ENCODE results near the gene CACNA1S.

The CACNA1S gene

DNA sequence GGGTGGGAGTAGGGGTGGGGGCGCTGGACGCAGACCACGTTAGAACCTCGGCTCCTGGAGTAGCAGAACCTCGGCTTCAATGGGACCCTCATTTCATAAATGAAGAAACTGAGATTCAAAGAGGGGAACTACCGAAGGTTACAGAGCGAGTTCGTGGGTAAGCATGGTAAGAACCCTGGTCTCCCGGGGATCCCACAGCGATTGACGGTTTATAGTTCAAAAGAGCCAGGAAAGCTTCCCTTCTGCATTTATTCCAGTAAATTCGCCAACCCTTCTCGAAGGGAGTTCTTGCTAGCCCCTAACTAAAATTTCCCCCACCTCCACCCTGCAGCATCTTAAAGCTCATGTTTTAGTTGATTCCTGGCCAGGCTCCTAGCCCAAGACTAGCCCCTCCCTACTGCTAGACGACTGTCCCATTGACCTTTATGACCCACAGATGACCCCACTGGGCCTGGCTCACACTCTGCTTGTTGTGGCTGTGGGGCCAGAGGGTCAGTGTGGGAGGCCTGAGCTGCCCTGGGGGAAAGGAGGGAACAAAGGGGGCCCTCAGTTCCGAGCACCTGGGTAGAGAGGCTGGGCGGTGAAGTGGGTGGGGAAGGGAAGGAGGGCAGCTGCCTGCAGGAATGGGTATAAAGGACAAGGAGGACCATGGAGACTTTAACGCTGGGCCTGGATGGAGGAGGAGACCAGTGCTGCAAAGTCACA, 88.2 kb downstream of the CACNA1S start:
- no peak for DNase-seq

DNA sequence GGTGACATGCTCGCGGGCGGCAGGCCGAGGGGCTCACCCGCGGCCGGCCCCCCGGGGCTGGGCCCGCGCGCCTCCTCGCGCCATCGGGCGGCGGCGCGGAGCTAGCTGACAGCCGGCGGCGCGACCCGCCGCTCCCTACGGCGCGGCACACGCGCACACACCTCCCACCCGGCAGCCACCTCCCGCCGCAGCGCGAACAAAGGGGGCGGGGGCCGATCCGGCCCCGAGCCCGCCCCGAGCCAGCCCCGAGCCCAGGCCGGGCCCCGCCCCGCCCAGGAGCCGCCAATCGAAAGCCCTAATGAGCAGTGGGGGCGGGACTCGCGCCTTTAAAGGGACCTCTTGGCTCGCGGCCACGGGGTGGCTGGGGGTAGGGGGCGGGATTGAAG, 88.7 kb downstream of the CACNA1S start, which contains the start of gene KIF21B:
KIF21B (minus strand) TSS at position 198 of the 386 bp plus-strand sequence. CDS start 331 bp downstream, outside the sequence.
- DNase-seq, result peak; percentile 90 to 93

DNA sequence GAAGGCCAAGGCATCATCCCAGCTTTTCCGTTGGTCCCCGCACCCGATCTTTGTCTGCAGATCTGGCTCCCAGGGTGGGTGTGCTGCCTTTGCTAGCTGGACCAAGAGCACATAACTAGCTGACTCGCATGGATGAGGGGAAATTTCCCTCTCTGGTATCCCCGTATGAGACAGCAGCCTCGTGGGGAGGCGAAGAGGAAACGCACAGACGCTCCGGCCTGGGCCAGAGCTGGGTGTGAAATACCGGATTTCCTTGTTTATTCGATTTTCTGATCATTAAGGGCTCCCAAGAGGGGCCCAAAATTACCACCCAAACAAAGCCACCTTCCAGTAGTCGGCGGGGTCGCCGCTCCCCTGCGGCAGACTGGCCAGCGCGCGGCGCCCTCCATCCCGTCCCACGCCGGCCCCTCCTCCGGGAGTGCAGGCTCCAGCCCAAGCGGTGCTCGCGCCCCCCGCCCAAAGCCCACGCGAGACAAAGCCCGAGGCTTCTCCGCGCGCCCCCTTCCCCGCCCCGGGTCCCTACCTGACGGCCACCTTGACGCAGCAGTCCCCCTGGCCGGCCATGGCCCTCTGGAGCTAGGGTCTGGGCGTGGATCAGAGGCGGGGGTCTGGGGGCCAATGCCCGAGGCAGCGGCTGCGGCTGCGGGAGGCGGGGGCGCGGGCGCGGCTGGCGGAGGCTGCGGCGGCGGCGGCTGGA, 89.3 kb downstream of the CACNA1S start:
- DNase-seq, result peak; percentile 44 to 47

DNA sequence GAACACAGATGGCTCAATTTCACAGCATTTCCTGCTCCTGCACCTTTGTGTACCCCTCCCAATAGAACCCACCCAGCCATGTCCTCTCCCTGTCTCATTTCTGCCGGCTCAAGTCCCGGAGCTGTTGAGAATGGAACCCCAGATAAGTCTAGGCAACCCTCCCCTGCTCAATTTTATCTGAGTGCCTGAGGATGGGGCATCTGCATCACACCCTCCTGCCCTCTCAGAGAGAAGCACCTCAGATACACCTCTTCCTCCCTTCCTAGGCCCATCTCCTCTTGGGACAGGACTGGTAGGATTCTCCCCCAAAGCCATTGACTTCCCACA, 89.8 kb downstream of the CACNA1S start:
- DNase-seq, result no peak

DNA sequence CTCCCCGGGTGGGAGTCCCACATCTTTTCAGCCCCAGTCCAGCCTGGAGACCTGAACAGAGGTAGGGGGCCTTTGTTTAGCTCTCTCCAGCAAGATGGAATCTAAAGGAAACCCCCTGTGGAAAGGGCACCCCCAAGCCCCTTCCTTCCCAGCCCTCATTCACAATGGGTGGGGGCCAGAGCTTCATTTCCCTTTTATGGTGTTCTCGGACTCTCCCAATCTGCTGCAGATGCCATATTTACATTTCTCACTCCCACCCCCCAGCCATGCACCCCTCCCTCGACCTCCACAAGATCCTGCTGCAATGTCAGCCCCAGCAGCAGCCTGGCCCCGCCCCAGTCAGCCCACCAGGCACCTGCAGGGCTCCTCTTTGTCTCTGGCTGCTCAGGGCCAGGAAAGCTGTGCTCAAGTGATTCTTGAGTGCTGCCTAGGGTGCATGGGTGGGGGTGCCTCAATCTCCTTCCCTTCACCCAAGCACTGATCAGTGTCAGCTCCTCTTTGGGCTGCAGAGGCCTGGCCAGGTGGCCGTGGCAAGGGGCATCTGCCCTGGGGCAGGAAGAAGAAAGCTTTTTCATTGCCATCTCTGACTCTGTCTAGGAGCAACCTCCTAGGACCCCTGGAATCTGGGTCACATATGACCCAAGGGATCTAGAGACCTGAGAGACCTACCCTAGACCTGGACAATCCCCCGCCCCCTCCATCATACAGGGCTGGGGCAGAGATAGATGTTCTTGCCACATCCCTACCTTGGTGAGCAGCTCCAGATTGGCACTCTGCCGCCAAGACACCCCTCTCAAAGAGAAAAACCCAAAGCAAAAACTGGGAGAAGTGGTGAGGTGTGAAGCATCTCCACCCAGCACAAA, 90.4 kb downstream of the CACNA1S start:
- DNase-seq, result no peak

DNA sequence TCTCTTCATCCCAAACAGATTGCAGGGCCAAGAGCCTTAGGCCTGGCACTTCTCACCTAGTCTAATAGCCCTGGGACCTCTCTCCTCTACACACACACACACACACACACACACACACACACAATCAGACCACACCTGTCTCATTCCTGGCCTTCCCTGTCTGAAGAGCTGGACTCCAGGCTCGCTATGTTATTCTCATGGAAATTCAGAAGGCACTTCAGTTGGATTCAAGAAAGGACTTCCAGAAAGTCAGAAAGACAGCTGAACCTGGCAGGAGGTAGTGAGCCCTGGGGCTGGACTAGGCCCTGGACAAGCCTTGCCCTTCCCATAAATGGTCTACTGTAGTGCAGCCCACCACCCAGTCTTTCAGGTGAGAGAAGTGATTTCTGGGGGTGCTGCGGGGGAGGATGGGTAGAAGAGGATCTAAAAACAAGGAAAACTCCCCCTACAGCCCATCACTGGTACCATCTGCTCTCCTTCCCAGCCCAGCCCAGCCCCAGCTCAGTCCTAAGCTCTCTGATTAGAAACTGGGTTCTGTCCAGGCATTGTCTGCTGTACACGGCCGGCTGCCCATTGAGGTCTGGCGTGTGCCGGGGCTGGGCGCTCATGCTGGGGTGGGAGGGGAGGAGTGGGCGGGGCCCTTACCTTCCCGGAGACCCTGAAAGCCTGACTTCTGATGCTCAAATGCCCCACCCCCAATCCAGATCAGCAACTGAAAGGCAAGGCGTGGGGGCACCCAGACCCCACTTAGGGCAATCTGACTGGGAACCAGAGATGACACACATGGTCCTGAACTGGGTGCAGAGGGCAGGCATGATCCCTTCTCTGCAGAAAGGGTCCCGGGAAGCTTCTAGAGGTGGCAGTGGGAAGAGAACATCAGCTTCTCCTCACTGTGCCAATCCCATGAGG, 91.3 kb downstream of the CACNA1S start:
- peak; percentile 39 to 40 for DNase-seq

DNA sequence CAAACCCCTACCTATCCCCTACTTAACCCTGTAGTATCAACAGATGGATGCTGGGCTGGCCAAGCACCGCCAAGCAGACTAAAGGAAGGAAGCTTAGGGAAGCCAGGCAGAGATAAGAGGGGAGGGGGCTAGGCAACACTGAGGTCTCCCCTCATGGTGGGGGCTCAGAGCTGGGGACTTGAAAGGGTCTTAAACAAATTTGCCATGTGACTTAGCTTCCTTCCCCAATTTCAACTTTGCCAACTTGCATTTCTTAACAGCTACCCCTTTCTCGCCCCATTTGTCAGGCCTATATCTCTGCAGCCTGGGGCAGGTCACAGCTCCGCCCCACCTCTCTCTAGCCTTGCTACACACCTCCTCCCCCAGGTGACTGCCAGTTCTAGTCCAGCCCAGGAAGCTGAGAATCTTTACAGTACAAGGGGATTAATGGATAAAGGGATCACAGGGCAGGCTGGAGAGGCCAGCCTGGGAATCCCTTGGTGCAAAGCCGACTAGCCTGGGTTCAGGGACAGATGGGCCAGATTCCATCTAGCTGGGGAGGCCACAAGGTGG, 92.1 kb downstream of the CACNA1S start:
- peak; percentile 49 to 50 for DNase-seq

DNA sequence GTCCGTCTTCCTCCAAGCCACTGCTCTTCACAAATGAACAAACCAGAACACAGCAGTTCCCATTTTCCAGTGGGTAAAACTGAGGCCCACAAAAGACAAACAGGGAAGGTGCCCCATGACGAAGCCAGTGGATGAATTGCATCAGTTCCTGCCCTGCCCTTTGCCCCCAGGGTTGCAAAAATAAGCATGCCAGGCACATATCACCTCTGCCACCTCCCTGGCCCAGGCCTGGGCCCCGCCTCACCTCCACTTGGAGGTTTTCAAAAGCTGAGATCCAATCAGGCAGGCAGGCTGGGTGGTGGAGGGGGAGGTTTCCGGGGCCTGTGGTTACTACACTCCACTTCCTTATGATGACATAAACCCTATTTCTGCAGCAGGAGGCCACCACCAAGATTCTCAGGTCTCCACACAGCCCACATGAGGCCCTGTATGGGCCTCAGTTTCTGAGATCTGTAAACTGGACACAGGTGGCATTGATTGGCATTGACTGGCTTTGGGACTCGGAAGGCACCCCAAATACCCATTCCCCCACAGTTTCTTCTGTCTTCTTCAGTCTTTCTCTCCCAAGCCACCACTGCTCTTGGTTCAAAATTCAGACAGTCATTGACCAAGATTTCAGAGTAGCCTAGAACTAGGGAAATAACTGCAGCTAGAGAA, 92.8 kb downstream of the CACNA1S start:
- DNase-seq, result peak; percentile 90 to 91

DNA sequence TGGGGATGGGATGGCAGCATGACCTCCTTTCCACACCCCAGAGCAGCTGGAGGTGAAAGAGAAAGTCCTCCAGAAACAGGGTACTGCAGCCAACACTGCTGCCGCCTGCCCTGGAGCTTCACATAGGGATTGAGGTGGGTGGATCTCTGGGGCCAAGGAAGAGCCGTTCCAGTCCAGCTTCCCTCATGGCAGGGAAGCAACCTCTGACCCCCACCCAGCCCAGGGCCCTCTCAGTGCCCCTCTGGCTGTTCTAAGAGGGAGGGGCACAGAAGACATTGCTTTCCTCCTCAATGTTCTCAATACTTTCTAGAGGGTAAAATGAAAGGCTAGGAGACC, 94.4 kb downstream of the CACNA1S start:
- DNase-seq, result no peak

DNA sequence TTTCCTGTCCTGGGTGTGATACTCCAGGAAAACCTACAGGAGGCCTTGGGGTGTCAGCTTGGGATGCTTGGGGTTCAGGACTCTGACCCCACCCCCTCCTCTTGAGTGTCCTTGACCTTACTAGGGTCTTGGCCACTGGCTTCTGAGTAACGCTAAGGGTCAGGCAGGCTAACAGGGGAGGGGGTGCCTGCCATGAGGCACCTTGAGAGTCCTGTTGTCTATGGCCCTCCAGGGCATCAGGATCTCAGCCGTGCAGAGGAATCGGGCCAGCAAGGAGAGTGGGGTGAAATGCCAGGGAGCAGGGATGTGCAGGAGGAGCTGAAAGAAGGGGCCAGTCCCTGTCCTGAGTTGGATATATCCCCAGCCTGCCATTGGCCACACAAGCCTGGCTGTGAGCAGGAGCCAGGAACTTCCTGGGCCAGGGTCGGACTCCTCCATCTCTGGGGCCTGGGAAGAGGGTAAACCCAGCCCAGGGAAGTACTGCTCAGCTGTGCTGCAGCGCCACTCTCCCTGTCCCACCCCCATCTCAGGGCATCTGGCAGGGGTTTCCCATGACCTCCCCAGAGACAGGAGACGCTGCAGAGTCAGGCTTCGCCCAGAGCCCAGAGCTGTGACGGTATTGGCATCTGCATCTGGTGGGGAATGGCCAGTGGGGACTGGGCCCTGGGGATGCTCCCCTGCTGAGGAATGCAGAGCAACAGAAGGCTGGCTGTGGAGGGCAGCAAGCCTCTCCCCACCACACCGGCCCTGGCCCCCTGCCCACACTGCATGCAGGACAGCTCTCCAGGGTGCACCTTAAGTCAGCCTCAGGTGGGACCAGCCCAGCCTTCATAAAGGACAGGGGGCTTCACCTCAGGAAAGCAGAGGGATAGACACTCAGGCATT, 95.0 kb downstream of the CACNA1S start:
- DNase-seq, result peak in 1 of 2 donors; percentile 38

DNA sequence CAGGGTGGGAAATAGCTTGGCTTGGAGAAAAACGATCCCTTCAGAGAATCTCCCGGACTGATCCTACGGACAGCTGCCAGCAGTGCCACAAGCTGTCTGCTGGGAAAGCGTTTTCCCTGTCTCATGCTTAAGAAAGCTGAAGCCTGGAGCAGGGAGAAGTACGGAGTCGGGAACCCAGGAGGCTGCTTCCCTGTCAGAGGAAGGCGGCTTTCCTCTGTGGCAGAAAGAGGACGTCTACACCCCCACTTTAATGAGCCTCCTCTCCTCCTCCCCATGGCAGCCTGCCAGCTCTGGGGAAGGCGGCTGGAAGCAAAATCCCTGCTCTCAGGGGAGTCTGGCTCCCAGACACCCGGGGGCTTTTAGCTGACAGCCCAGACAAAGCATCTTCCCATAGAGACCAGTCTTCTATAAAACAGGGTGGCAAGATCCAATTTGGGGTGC, 96.0 kb downstream of the CACNA1S start:
- no peak for DNase-seq

DNA sequence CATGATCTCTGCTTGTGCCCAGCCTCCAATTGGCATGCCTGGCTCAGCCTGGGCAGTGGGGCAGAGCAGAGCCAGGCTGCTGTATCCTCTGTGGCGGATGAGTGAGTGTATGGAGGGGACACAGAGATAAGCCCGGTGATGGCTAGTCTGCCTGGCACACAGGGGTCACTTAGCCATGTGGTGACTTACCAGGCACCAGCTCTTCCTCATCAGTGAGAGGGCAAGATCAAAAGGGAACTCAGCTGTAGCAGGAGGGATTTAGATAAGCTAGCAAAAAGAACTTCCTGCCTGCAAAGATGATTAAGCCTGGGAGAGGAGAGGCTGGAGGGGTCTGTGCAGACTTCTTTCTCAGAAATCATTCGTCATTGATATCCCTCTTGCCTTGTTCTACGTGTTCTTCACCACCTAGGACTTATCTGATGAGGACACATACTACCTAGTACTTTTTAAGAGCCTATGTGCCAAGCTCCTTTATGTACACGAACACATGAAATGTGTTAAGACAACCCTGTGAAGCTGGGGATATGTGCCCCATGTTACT, 96.6 kb downstream of the CACNA1S start:
- peak; percentile 14 to 24 for DNase-seq

DNA sequence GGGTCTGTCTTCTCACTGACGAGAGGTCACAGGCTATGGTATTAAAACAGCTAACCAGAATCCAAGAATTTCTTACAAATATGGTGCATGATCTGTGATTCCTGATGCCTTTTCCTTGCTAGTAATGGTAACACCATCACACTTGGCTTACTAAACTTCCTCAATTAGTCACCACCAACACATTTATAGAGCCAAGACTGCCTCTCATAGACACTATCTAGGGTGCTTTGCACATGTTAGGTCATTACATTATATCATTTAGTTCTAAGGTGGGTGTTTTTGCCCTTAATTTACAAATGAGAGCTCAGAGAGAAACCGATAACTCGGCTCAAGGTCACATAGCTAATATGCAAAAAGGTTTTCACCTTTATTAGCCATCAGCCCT, 97.4 kb downstream of the CACNA1S start:
- no peak for DNase-seq

DNA sequence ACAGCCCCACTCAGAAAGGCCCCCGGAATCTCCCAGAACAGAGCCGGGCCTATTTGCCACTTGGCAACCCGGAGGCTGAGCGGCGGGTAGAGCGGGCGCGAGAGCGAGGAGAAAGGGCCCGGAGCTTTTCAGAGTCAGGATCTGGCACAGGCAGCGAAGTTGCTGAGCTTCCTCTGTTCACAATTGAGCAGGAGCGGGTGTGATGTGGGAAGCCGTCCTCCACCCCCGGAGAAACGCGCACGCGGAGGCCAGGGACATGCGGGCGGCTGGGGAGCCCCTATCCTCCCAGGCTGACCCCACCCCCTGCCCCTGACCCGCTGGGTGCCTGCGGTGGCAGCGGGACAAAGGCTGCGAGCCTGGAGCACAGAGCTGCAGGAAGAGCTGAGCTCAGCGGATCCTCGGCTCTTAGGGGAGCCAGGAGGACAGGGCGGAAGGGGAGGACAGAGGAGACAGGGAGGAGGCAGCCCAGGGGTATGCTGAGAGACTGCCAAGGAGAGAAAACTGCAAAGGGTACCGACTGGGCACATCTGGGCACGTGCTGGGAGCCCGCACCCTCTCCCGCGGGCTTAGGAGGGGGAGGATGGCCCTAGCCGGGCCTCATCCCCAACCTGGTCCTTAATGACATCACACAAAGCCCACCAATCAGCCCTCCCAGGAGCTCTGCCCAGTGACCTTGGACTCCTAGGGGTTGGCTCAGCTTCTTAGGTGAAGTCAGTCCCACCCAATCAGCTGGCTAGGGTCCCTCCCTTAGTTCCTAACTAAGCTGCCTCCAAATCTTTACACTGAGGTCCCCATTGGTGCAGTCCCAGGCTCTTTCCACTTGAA, 98.0 kb downstream of the CACNA1S start:
- DNase-seq, result no peak

DNA sequence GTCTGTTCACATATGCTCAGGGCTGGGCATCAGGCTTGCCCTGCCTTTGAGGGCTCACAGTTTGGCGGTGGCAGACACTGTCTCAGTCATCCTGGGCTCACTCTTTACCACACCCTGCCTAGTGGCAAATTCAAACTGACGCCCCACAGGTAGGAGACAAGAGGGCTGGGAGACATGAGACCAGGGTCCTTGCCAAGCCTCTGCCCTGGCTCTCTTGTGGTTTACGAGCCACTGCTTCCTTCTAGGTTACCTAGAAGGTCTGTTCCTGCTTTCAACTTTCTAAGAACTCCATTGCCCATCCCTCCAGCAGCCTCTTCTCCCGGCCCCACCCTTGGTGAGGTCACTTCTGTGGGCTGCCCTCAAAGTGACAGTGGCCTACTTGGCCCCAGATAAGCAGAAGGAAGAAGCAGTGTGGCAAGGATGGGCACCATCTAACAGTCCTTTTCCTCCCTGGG, 99.2 kb downstream of the CACNA1S start:
- peak; percentile 31 to 63 for DNase-seq

DNA sequence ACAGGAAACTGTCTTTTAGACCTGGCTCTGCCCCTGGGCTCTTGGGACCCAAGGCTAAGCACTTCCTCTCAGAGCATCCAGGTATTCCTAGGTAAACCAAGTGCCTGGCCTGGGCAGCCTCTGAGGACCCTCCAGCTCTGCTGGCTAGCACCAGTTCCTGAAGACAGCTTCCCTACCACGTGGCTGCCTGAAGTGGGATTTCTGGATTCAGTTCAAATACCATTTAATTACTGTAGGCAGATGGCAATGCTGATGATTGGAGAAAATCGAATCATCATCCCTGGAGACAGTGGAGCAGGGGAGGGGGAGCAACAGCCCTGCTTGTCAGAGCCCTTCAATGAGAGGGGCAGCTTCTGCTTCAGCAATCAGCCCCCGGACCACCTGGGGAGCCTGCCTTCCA, 100.6 kb downstream of the CACNA1S start:
- DNase-seq, result no peak

DNA sequence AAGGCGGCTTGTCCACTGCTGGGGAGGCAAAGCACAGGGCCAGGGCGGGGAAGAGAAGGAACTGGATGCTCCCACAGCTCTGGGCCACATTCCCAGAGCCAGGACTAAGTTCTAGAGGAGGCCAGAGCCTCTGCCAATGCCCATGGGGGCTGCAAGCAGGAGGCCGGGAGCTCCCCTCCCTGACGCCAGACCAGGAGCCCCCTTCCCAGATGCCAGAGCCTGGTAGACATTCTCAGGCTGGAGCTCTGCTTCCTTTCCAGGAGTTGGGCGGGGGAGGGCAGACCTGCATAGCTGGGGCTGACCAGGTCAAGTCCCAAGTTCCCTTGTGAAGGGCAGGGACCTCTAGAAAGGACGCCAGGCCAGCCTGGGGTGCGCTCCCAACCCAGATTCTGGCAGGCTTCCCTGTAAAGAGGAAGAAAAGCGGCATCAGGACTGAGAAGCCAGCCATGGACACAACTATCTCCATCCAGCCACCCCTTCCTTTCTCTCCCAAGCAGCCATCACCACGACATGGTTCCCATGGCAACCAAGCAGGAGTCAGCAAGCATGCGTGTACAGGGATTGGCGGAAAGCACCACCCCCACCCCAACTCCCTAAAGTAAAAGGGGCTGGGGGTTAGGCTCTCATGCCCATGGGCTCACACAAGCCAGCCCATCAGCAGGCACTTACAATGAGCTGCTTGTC, 102.1 kb downstream of the CACNA1S start:
- DNase-seq, result no peak

DNA sequence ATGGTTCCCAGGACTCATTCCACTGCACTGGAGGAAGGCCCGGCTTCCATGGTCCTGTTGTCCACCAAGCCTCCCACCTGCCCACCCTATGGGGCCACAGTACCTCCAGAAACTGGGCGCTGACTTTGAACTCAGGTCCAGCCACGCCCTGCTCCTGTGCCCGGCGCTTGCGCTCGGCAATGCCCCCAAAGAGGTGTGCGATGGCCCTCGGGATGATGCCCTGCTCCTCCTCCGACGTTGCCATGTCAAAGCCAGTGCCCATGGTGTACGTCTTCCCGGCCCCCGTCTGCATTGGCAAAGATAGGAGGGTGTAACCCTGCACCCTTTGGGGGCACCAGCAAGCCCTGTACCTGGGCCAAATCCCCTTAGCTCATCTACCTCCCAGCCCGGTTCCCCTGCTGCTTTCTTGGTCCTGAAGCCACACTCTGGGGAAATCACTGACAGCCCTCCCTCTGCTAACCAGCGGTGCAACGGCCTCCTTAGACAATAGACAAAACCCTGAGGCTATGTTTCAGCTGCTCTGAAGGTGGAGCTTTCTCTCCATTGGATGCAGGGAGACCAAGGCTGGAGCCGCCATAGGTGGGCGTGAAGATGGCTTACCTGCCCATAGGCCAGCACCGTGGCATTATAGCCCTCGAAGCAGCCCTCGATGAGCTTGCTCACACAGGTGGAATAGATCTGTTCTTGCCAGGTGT, 103.4 kb downstream of the CACNA1S start:
- DNase-seq, result no peak
